ENCODE results near the gene MTRF1. TPM values are rescaled to one million over a fixed set of nuclear protein-coding genes. Genes with fewer than 3 reads are reported as not detected.

The MTRF1 gene
- total RNA-seq, 2 donors from 2014 or later: 11.9 to 14.0 TPM

GRCh38 chr13:41302743-41303142 is 39.4 kb upstream of the MTRF1 start:
- Histone ChIP-seq H3K4me3 (no peak overlapping the region), H3K4me1 (peaks cover 17% of the 10 kb centered on the region), H3K9me3 (no peaks in the 10 kb centered on the region), H3K27ac (no peak overlapping the region), H3K27me3 (no peaks in the 10 kb centered on the region), H3K36me3 (replicated peaks in 1 of 2; ENCODE audit: insufficient read depth in 1 of 2, low read depth in 2 of 2) (no peaks in the 10 kb centered on the region)
- DNase-seq (no peak), ATAC-seq (no peak)
- TF ChIP-seq CTCF (IDR thresholded peaks at IDR 0.05) (no peak), POLR2A (IDR thresholded peaks at IDR 0.05) (no peak)
- 94 to 96% methylated on average over 3 of the region's 3 CpGs for WGBS, 2 donors
- intact Hi-C loops (cut with DNase I): no loop called here

GRCh38 chr13:41299316-41300094 is 36.1 kb upstream of the MTRF1 start:
- H3K9me3 ChIP-seq: no peaks in the 10 kb centered on the region
- intact Hi-C loops (cut with DNase I): no loop called here
- no peak for DNase-seq
- no peak for ATAC-seq
- peaks cover 19% of the 10 kb centered on the region for H3K4me1 ChIP-seq
- no peak overlapping the region for H3K27ac ChIP-seq
- WGBS, 2 donors: 66 to 67% methylated on average over 4 of the region's 4 CpGs
- H3K36me3 ChIP-seq (replicated peaks in 1 of 2; ENCODE audit: insufficient read depth in 1 of 2, low read depth in 2 of 2): no peaks in the 10 kb centered on the region
- H3K27me3 ChIP-seq: no peaks in the 10 kb centered on the region
- TF ChIP-seq CTCF (IDR thresholded peaks at IDR 0.05) (no peak), POLR2A (IDR thresholded peaks at IDR 0.05) (no peak)
- no peak overlapping the region for H3K4me3 ChIP-seq

- WGBS, 2 donors: 67 to 85% methylated on average over 3 of the region's 3 CpGs
- ATAC-seq: no peak
- Histone ChIP-seq H3K36me3 (replicated peaks in 1 of 2; ENCODE audit: insufficient read depth in 1 of 2, low read depth in 2 of 2) (no peaks in the 10 kb centered on the region), H3K4me3 (no peak overlapping the region), H3K9me3 (no peaks in the 10 kb centered on the region), H3K27ac (no peak overlapping the region), H3K27me3 (no peaks in the 10 kb centered on the region), H3K4me1 (peaks cover 20% of the 10 kb centered on the region)
- no peak for DNase-seq
- intact Hi-C loops (cut with DNase I): no loop called here
- no peak for TF ChIP-seq POLR2A (IDR thresholded peaks at IDR 0.05)
- TF ChIP-seq CTCF (IDR thresholded peaks at IDR 0.05): no peak
These were observed 33.7 kb upstream of the MTRF1 start for GRCh38 chr13:41296879-41297646.

- no peak overlapping the region for H3K4me3 ChIP-seq
- 93 to 96% methylated on average over 1 of the region's 1 CpG for WGBS, 2 donors
- no peak for TF ChIP-seq POLR2A (IDR thresholded peaks at IDR 0.05)
- no peak for TF ChIP-seq CTCF (IDR thresholded peaks at IDR 0.05)
- no peak overlapping the region for H3K27ac ChIP-seq
- no peaks in the 10 kb centered on the region for H3K36me3 ChIP-seq (replicated peaks in 1 of 2; ENCODE audit: insufficient read depth in 1 of 2, low read depth in 2 of 2)
- no peak for ATAC-seq
- H3K27me3 ChIP-seq: no peaks in the 10 kb centered on the region
- H3K9me3 ChIP-seq: no peaks in the 10 kb centered on the region
- no peak for DNase-seq
- peaks cover 25% of the 10 kb centered on the region for H3K4me1 ChIP-seq
- intact Hi-C loops (cut with DNase I): no loop called here
These were observed 32.6 kb upstream of the MTRF1 start for GRCh38 chr13:41295973-41296372.

Data from body of pancreas (tissue), 4 donors.